ENCODE results near the gene IL15RA.

DNA sequence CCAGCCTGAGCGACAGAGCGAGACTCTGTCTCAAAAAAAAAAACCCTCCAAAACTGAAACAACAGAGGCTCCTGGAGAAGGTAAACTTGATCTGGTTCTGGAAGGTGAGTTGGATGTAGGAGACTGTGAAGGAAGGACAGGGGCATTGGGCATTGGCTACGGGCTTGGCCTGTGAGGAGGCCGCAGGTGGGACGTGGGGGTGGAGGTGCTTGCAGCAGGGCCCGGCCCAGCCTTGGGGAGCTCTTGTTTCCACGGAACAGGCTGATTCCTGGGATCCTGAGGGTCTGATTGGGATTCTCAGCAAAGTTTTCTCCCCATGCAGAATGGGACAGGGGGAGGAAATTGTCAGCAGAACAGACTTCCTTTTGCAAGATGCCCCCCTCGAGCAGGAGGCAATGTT lies 30.6 kb downstream of the IL15RA start:
- TF ChIP-seq, protein P1, sequence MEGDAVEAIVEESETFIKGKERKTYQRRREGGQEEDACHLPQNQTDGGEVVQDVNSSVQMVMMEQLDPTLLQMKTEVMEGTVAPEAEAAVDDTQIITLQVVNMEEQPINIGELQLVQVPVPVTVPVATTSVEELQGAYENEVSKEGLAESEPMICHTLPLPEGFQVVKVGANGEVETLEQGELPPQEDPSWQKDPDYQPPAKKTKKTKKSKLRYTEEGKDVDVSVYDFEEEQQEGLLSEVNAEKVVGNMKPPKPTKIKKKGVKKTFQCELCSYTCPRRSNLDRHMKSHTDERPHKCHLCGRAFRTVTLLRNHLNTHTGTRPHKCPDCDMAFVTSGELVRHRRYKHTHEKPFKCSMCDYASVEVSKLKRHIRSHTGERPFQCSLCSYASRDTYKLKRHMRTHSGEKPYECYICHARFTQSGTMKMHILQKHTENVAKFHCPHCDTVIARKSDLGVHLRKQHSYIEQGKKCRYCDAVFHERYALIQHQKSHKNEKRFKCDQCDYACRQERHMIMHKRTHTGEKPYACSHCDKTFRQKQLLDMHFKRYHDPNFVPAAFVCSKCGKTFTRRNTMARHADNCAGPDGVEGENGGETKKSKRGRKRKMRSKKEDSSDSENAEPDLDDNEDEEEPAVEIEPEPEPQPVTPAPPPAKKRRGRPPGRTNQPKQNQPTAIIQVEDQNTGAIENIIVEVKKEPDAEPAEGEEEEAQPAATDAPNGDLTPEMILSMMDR (IDR thresholded peaks at IDR 0.05; ENCODE audit: low read depth, low read length): no peak
- no peak for TF ChIP-seq EZH2phosphoT487 (IDR thresholded peaks at IDR 0.05; ENCODE audit: low read depth)
